Brain pericyte (primary cell): ENCODE results near the gene IMPG1.

Source experiments
- DNase-seq: peaks from one replicate; pipeline ENCODE4 v3.0.0-alpha.2; 2012; ENCODE audit warnings: low read depth, low spot score

The IMPG1 gene

GRCh38 chr6:75893058-75893775, 179.2 kb downstream of the IMPG1 start:
- DNase-seq: peak; percentile 62

- no peak for DNase-seq
Measured at GRCh38 chr6:75892384-75892783, 180.1 kb downstream of the IMPG1 start.

- DNase-seq: no peak
Measured at GRCh38 chr6:75884822-75885221, 187.6 kb downstream of the IMPG1 start.

- DNase-seq: peak; percentile 6
Measured at GRCh38 chr6:75882734-75883133, 189.7 kb downstream of the IMPG1 start.

- no peak for DNase-seq
Measured at GRCh38 chr6:75880305-75880704, 192.2 kb downstream of the IMPG1 start.

GRCh38 chr6:75876152-75876551, 196.3 kb downstream of the IMPG1 start:
- no peak for DNase-seq

- no peak for DNase-seq
Measured at GRCh38 chr6:75874224-75874623, 198.2 kb downstream of the IMPG1 start.
